GM10266 (cell line): ENCODE data around the gene TBX1.
"Not testable (repeated sequence)": the region's sequence is repeated elsewhere in the genome, so short reads cannot be mapped to it uniquely, and the experiment has no call there.

Experiments
- DNase-seq: peaks from one replicate; pipeline ENCODE4 v3.0.0; 2012; ENCODE audit errors: extremely low spot score
- TF ChIP-seq, protein P1 (sequence below): IDR thresholded peaks from 2 replicates; pipeline ENCODE4 v1.5.1; 2012; ENCODE audit warnings: mild to moderate bottlenecking, low read depth; ENCODE audit not compliant: control insufficient read depth, insufficient read depth; ENCODE audit errors: missing control alignments

Gene TBX1

GRCh38 chr22:19772673-19773469, 12.3 kb downstream of the TBX1 start:
- peak; percentile 52 for DNase-seq
- TF ChIP-seq, protein P1, sequence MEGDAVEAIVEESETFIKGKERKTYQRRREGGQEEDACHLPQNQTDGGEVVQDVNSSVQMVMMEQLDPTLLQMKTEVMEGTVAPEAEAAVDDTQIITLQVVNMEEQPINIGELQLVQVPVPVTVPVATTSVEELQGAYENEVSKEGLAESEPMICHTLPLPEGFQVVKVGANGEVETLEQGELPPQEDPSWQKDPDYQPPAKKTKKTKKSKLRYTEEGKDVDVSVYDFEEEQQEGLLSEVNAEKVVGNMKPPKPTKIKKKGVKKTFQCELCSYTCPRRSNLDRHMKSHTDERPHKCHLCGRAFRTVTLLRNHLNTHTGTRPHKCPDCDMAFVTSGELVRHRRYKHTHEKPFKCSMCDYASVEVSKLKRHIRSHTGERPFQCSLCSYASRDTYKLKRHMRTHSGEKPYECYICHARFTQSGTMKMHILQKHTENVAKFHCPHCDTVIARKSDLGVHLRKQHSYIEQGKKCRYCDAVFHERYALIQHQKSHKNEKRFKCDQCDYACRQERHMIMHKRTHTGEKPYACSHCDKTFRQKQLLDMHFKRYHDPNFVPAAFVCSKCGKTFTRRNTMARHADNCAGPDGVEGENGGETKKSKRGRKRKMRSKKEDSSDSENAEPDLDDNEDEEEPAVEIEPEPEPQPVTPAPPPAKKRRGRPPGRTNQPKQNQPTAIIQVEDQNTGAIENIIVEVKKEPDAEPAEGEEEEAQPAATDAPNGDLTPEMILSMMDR = peak; percentile 32

DNA sequence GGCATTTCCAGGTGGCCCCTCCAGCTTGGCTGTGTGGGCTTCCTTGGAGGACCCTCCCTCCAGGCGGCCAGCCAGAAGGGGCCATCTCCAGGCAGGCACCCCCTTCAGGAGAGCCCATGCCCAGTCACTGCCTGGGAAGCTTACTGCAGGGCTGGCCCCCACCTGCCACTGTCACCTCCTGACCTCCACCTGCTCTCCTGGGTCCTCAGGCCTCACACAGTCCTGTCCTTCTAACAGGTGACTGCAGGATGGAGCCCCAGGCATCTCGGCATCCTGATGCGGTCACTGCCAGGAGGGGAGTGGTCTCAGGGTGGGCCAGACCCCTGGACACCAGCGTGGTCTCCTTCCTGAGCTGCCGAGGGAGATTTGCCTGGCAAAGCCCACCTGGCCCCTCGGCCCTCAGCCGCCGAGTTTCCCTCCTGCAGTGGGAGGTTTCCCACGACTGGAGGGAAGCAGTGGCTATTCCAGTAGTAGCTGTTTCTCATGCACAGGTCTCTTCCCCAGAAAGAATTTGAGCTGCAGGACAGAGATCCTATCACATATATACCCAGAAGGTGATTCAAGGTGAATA, 13.0 kb downstream of the TBX1 start:
- TF ChIP-seq, protein P1 = no peak
- no peak for DNase-seq

DNA sequence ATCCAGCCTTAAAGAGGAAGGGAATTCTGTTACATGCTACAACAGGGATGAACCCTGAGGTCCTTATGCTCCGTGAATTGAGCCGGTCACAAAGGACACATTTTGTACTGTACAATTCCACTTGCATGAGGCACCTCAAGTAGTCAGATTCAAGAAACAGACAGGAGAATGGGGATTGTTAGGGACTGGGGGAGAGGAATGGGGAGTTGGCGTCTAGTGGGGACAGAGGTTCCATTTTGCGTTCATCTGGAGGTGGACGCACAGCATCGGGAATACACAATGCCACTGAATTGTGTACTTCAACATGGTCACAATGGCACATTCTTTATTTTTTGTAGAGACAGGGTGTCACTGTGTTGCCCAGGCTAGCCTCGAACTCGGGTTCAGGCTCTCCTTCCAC, 14.1 kb downstream of the TBX1 start:
- TF ChIP-seq, protein P1 = no peak
- DNase-seq = no peak

- TF ChIP-seq, protein P1 = no peak
- DNase-seq = no peak
Observed at GRCh38 chr22:19775496-19776325, 15.1 kb downstream of the TBX1 start.

DNA sequence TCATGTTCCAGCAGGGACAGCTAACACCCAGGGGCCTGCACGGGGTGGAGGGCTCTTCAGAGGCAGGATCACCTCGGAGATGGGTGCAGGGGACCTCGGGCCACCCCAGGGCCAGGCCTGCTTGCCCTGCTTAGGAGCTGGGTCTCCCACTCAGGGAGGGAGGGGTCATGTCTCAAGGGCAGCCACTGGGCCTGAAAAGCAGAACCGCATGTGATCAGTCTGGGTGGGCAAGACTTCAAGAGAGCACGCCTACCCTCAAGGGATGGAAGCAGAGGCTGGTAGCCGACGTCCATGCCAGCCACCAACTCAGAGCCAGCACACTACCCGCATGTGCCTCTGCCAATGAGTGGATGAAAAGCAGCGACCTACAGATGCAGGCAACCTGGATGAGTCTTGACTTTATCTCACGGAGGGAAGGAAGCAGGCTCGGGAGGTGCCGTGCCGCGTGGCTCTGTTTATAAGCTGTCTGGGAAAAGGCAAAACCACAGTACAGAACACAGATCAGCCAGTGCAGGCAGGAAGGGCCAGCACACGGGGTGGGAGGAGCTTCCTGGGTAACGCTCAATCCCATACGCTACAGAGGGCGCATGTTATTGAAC, 16.0 kb downstream of the TBX1 start:
- no peak for DNase-seq
- TF ChIP-seq, protein P1 = no peak

DNA sequence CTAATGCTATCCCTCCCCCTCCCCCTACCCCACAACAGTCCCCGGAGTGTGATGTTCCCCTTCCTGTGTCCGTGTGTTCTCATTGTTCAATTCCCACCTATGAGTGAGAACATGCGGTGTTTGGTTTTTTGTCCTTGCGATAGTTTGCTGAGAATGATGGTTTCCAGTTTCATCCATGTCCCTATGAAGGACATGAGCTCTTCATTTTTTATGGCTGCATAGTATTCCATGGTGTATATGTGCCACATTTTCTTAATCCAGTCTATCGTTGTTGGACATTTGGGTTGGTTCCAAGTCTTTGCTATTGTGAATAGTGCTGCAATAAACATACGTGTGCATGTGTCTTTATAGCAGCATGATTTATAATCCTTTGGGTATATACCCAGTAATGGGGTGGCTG, 16.6 kb downstream of the TBX1 start:
- not testable (repeated sequence) for DNase-seq

GRCh38 chr22:19779011-19779421, 18.4 kb downstream of the TBX1 start:
- TF ChIP-seq, protein P1 = no peak
- no peak for DNase-seq
